Glutamatergic neuron (in vitro differentiated cells): ENCODE results near the gene SHANK1. TPM values are rescaled to one million over a fixed set of nuclear protein-coding genes. Genes with fewer than 3 reads are reported as not detected.

ENCODE experiments used
- DNase-seq: peaks from one replicate; pipeline ENCODE4 v3.0.0; 2022
- H3K27ac Mint-ChIP-seq: one replicate; pipeline ENCODE4 v1.8.0; 2020; ENCODE audit warnings: mild to moderate bottlenecking, mixed read lengths, inconsistent platforms; ENCODE audit not compliant: unreplicated experiment
- H3K27me3 Mint-ChIP-seq: one replicate; pipeline ENCODE4 v1.8.0; 2020; ENCODE audit warnings: mild to moderate bottlenecking, moderate library complexity, mixed read lengths, inconsistent platforms; ENCODE audit not compliant: unreplicated experiment
- H3K36me3 Mint-ChIP-seq: one replicate; pipeline ENCODE4 v1.8.0; 2020; ENCODE audit warnings: mild to moderate bottlenecking, mixed read lengths, inconsistent platforms; ENCODE audit not compliant: unreplicated experiment
- H3K4me1 Mint-ChIP-seq: one replicate; pipeline ENCODE4 v1.8.0; 2020; ENCODE audit warnings: mild to moderate bottlenecking, low read depth, mixed read lengths, inconsistent platforms; ENCODE audit not compliant: unreplicated experiment
- H3K4me3 Mint-ChIP-seq: one replicate; pipeline ENCODE4 v1.8.0; 2020; ENCODE audit warnings: mild to moderate bottlenecking, mixed read lengths, inconsistent platforms; ENCODE audit not compliant: unreplicated experiment
- H3K9me3 Mint-ChIP-seq: one replicate; pipeline ENCODE4 v1.8.0; 2020; ENCODE audit warnings: mild to moderate bottlenecking, moderate library complexity, mixed read lengths, inconsistent platforms; ENCODE audit not compliant: unreplicated experiment
- total RNA-seq: library from RNA; stranded (reverse); fragmentation: NEBNext Ultra II Directional; extraction: Animal tissue kit (Norgen Biotek cat#: 25700); gene quantifications from one replicate; pipeline ENCODE4 v1.2.1, GENCODE V29; 2021; ENCODE audit not compliant: unreplicated experiment
- TF ChIP-seq, protein P1 (sequence below): fragments of 200-600 bp; sonication (generic); IDR thresholded peaks from one replicate; pipeline ENCODE4 v1.5.0; 2021; ENCODE audit not compliant: partially characterized antibody, unreplicated experiment

Gene SHANK1
- total RNA-seq, 1 donor from 2014 or later: 19.0 TPM

DNA sequence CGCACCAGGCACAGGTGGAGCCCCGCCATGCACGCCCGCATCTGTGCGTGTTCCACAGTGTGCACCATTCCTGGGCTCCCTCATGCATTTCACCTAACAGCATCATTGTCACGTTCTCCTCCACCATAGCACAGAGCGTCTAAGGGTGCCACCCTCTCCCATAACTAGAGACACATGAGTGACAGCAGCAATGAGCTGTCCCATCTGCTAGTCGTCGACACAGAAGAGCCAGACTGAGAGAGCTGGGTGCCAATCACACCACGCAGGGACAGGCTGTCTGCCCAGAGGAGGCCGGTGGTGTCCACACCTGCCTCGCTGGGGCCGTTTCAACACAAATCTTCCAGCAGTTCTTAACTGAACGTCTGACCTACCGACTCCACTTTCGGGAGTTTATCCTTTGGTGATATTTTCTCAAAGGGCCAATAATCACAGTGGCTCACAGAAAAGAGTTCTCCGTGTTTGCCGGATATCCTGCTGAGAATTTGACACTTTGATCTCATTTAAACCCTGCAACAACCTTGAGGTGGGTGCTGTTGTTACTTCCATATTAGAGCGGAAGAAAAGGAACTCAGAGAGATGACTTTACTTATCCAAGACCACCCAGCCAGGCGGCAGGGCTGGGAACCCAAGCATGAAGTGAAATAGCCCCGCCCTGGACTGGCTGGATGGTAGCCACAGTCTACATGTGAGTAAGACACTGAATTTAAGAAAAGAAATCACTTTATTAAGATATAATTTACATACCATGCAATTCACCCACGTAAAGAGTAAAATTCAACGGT is 19.7 kb upstream of the SHANK1 start:
- Mint-ChIP-seq H3K36me3 (no peaks in the 10 kb centered on the region), H3K4me3 (peak overlapping the region; percentile 46), H3K4me1 (peaks cover 3% of the 10 kb centered on the region), H3K27me3 (peaks cover 2% of the 10 kb centered on the region), H3K27ac (peak overlapping the region; percentile 21), H3K9me3 (no peaks in the 10 kb centered on the region)
- TF ChIP-seq, protein P1, sequence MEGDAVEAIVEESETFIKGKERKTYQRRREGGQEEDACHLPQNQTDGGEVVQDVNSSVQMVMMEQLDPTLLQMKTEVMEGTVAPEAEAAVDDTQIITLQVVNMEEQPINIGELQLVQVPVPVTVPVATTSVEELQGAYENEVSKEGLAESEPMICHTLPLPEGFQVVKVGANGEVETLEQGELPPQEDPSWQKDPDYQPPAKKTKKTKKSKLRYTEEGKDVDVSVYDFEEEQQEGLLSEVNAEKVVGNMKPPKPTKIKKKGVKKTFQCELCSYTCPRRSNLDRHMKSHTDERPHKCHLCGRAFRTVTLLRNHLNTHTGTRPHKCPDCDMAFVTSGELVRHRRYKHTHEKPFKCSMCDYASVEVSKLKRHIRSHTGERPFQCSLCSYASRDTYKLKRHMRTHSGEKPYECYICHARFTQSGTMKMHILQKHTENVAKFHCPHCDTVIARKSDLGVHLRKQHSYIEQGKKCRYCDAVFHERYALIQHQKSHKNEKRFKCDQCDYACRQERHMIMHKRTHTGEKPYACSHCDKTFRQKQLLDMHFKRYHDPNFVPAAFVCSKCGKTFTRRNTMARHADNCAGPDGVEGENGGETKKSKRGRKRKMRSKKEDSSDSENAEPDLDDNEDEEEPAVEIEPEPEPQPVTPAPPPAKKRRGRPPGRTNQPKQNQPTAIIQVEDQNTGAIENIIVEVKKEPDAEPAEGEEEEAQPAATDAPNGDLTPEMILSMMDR: no peak
- no peak for DNase-seq

DNA sequence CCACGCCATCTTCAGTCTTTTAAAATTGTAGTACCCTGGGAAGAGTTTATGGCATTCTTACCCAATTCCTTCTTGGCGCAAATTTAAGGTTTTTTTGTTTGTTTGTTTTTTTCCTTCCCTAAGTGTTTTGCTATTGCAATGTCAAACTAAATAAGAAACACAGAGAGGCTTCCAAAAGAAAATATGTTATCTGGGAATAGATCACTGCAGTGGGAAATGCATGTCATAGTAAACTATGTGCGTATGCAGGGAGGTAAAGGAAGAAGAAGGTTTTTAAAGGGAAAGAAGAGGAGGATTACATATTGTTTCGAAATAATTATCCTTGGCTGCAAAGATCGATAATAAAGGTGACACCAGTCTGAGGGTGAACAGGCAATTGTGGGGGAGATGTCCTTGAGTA is 16.7 kb upstream of the SHANK1 start:
- H3K27me3 Mint-ChIP-seq: peaks cover 2% of the 10 kb centered on the region
- DNase-seq: no peak
- no peaks in the 10 kb centered on the region for H3K9me3 Mint-ChIP-seq
- H3K4me1 Mint-ChIP-seq: peaks cover 3% of the 10 kb centered on the region
- no peaks in the 10 kb centered on the region for H3K36me3 Mint-ChIP-seq
- H3K27ac Mint-ChIP-seq: no peak overlapping the region
- TF ChIP-seq, protein P1: no peak
- H3K4me3 Mint-ChIP-seq: no peak overlapping the region

DNA sequence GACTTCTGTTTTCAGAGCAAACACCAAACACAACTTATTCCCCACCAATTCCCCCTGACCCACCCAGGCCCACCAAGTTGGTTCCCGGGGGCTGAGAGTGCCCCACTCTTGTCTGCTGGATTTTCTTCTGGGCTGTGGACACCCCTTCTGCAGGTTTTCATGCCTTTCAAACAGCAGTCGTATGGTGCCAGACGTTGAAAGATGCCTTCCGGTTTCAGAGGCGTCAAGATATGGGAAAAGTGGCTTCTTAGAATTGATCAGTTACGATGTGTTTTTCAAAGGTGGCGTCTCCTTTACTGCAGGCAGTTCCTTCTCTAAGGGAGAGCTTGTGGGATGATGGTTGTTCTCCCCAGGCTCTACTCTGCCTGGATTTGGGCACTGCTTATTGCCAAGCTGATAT is 16.3 kb upstream of the SHANK1 start:
- Mint-ChIP-seq H3K27me3 (peaks cover 2% of the 10 kb centered on the region), H3K9me3 (no peaks in the 10 kb centered on the region)
- no peak for DNase-seq

DNA sequence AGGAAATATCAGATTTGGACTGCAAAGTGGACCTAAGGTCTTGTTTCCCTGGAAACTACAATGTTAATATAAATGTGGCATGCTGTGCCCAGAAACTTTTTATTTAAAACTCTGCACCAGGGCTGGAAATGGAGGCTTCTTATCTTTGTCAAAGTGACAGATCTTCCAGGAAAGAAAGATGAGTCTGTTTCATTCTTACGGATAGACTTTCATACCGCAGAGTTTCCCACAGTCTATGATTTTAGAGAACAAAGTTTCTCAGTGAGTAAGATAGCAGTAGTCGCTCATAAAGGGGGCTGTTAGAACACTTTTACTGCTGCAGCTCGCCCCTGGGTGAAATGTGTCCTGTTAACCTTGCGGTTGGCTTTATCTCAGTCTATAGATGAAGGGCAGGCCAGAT is 10.3 kb upstream of the SHANK1 start:
- peaks cover 10% of the 10 kb centered on the region for H3K4me1 Mint-ChIP-seq
- TF ChIP-seq, protein P1: no peak
- no peak overlapping the region for H3K27ac Mint-ChIP-seq
- peaks cover 7% of the 10 kb centered on the region for H3K27me3 Mint-ChIP-seq
- no peaks in the 10 kb centered on the region for H3K36me3 Mint-ChIP-seq
- no peak overlapping the region for H3K4me3 Mint-ChIP-seq
- no peak for DNase-seq
- H3K9me3 Mint-ChIP-seq: peaks cover 7% of the 10 kb centered on the region

More for the DNA sequence above, 16.3 kb upstream of the SHANK1 start:
- H3K4me3 Mint-ChIP-seq: no peak overlapping the region
- H3K36me3 Mint-ChIP-seq: no peaks in the 10 kb centered on the region
- no peak overlapping the region for H3K27ac Mint-ChIP-seq
- peaks cover 3% of the 10 kb centered on the region for H3K4me1 Mint-ChIP-seq
- TF ChIP-seq, protein P1: no peak

DNA sequence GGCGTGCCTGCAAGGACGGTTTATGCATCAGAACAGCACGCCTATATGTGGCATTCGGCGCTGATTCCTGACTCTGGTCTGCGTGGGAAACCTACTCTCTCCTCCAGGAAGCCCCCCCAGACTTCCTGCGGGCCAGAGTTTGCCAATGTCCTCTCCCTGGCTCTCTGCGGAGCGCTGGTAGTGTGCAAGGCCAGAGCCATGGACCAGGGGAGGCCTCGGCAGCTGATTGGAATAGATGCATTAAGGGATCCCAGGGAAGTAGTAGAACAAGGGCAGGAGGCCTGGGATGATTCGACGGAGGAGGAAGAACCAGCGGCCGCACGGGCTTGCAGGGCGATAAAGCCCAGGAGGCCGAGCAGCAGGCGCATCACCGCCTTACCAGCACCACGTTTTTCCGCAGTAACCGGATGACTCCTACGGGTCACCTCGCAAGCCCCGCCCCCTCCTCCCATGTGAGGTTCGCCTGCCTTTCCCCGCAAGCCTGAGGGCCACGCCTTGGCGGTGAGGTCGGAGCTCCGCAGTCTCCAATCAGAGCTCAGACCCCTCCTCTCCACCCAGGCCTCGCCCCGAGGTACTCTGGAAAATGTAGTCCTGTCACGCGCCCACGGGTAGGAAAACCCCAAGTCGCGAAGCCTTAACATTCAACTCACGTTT is 8.6 kb upstream of the SHANK1 start:
- Mint-ChIP-seq H3K36me3 (no peaks in the 10 kb centered on the region), H3K9me3 (peaks cover 10% of the 10 kb centered on the region), H3K4me3 (peak overlapping the region; percentile 78), H3K4me1 (peaks cover 12% of the 10 kb centered on the region), H3K27me3 (peaks cover 13% of the 10 kb centered on the region), H3K27ac (peak overlapping the region; percentile 70)
- TF ChIP-seq, protein P1: no peak
- DNase-seq: peak; percentile 95
